ENCODE measurements around the gene C7orf57. TPM values are rescaled to one million over a fixed set of nuclear protein-coding genes. Genes with fewer than 3 reads are reported as not detected.
"Not testable (repeated sequence)": the region's sequence is repeated elsewhere in the genome, so short reads cannot be mapped to it uniquely, and the experiment has no call there.

Gene C7orf57
- total RNA-seq, 2 experiments from 2014 or later = 1.0 to 1.1 TPM

GRCh38 chr7:48048113-48048512 is 12.8 kb downstream of the C7orf57 start:
- no peak for DNase-seq
- no peak overlapping the region for H3K4me3 Mint-ChIP-seq
- no peaks in the 10 kb centered on the region for H3K27me3 Mint-ChIP-seq
- H3K36me3 Mint-ChIP-seq = no peaks in the 10 kb centered on the region
- H3K27ac Mint-ChIP-seq = no peak overlapping the region
- H3K4me1 Mint-ChIP-seq = peaks cover 21% of the 10 kb centered on the region
- H3K9me3 Mint-ChIP-seq = no peaks in the 10 kb centered on the region

- Mint-ChIP-seq H3K4me1 (peaks cover 19% of the 10 kb centered on the region), H3K27me3 (no peaks in the 10 kb centered on the region), H3K9me3 (no peaks in the 10 kb centered on the region)
These were observed 14.5 kb downstream of the C7orf57 start for GRCh38 chr7:48049850-48050249.

GRCh38 chr7:48052748-48053147 is 17.4 kb downstream of the C7orf57 start:
- H3K4me1 Mint-ChIP-seq = no peaks in the 10 kb centered on the region

More at GRCh38 chr7:48049850-48050249, 14.5 kb downstream of the C7orf57 start:
- H3K36me3 Mint-ChIP-seq = no peaks in the 10 kb centered on the region
- DNase-seq = no peak
- no peak overlapping the region for H3K27ac Mint-ChIP-seq
- no peak overlapping the region for H3K4me3 Mint-ChIP-seq

GRCh38 chr7:48053736-48054135 is 18.4 kb downstream of the C7orf57 start:
- Mint-ChIP-seq H3K4me1 (no peaks in the 10 kb centered on the region), H3K27ac (no peak overlapping the region), H3K4me3 (no peak overlapping the region), H3K27me3 (no peaks in the 10 kb centered on the region), H3K9me3 (peaks cover 7% of the 10 kb centered on the region), H3K36me3 (peaks cover 7% of the 10 kb centered on the region)
- DNase-seq = no peak

More at GRCh38 chr7:48052748-48053147, 17.4 kb downstream of the C7orf57 start:
- no peaks in the 10 kb centered on the region for H3K27me3 Mint-ChIP-seq
- DNase-seq = no peak
- H3K27ac Mint-ChIP-seq = no peak overlapping the region
- H3K36me3 Mint-ChIP-seq = peaks cover 3% of the 10 kb centered on the region
- no peak overlapping the region for H3K4me3 Mint-ChIP-seq
- H3K9me3 Mint-ChIP-seq = peaks cover 5% of the 10 kb centered on the region

GRCh38 chr7:48058990-48059389 is 23.6 kb downstream of the C7orf57 start:
- peaks cover 3% of the 10 kb centered on the region for H3K4me1 Mint-ChIP-seq
- no peaks in the 10 kb centered on the region for H3K27me3 Mint-ChIP-seq
- H3K4me3 Mint-ChIP-seq = no peak overlapping the region
- no peak overlapping the region for H3K27ac Mint-ChIP-seq
- DNase-seq = no peak
- peaks cover 10% of the 10 kb centered on the region for H3K9me3 Mint-ChIP-seq
- H3K36me3 Mint-ChIP-seq = peaks cover 10% of the 10 kb centered on the region

- Mint-ChIP-seq H3K27ac (no peak overlapping the region), H3K4me1 (peaks cover 3% of the 10 kb centered on the region), H3K27me3 (no peaks in the 10 kb centered on the region), H3K4me3 (no peak overlapping the region), H3K9me3 (peaks cover 10% of the 10 kb centered on the region), H3K36me3 (peaks cover 10% of the 10 kb centered on the region)
- no peak for DNase-seq
These were observed 24.4 kb downstream of the C7orf57 start for GRCh38 chr7:48059706-48060105.

GRCh38 chr7:48063985-48064384 is 28.6 kb downstream of the C7orf57 start:
- Mint-ChIP-seq H3K27ac (no peak overlapping the region), H3K36me3 (peaks cover 3% of the 10 kb centered on the region), H3K4me3 (no peak overlapping the region), H3K4me1 (peaks cover 2% of the 10 kb centered on the region), H3K27me3 (no peaks in the 10 kb centered on the region), H3K9me3 (peaks cover 3% of the 10 kb centered on the region)
- no peak for DNase-seq

GRCh38 chr7:48067475-48067874 is 32.1 kb downstream of the C7orf57 start:
- Mint-ChIP-seq H3K27me3 (no peaks in the 10 kb centered on the region), H3K36me3 (peaks cover 7% of the 10 kb centered on the region), H3K4me1 (no peaks in the 10 kb centered on the region), H3K27ac (no peak overlapping the region), H3K9me3 (peaks cover 10% of the 10 kb centered on the region), H3K4me3 (no peak overlapping the region)
- DNase-seq = no peak

- Mint-ChIP-seq H3K4me1 (peaks cover 5% of the 10 kb centered on the region), H3K4me3 (no peak overlapping the region), H3K36me3 (peaks cover 4% of the 10 kb centered on the region), H3K27ac (no peak overlapping the region), H3K9me3 (peaks cover 8% of the 10 kb centered on the region), H3K27me3 (no peaks in the 10 kb centered on the region)
- DNase-seq = no peak
These were observed 38.9 kb downstream of the C7orf57 start for GRCh38 chr7:48074204-48074654.

- Mint-ChIP-seq H3K9me3 (peaks cover 1% of the 10 kb centered on the region), H3K4me1 (peaks cover 8% of the 10 kb centered on the region)
- DNase-seq = no peak
These were observed 42.1 kb downstream of the C7orf57 start for GRCh38 chr7:48077423-48077822.

GRCh38 chr7:48078470-48078869 is 43.1 kb downstream of the C7orf57 start:
- Mint-ChIP-seq H3K9me3 (no peaks in the 10 kb centered on the region), H3K36me3 (peaks cover 3% of the 10 kb centered on the region), H3K4me1 (peaks cover 17% of the 10 kb centered on the region), H3K27ac (no peak overlapping the region), H3K27me3 (no peaks in the 10 kb centered on the region), H3K4me3 (no peak overlapping the region)
- DNase-seq = no peak

More at GRCh38 chr7:48077423-48077822, 42.1 kb downstream of the C7orf57 start:
- Mint-ChIP-seq H3K27ac (no peak overlapping the region), H3K4me3 (no peak overlapping the region), H3K36me3 (peaks cover under 1% of the 10 kb centered on the region), H3K27me3 (no peaks in the 10 kb centered on the region)

GRCh38 chr7:48082378-48082777 is 47.0 kb downstream of the C7orf57 start:
- H3K9me3 Mint-ChIP-seq, H3K27ac Mint-ChIP-seq, DNase-seq, H3K27me3 Mint-ChIP-seq, H3K4me3 Mint-ChIP-seq: not testable (repeated sequence)
- Mint-ChIP-seq H3K36me3 (peaks cover 11% of the 10 kb centered on the region), H3K4me1 (peaks cover 45% of the 10 kb centered on the region)

GRCh38 chr7:48083114-48083830 is 47.9 kb downstream of the C7orf57 start:
- DNase-seq = no peak
- Mint-ChIP-seq H3K27me3 (no peaks in the 10 kb centered on the region), H3K4me1 (peaks cover 52% of the 10 kb centered on the region), H3K4me3 (no peak overlapping the region), H3K27ac (peak overlapping the region; percentile 21), H3K36me3 (peaks cover 11% of the 10 kb centered on the region), H3K9me3 (no peaks in the 10 kb centered on the region)

GRCh38 chr7:48084727-48085432 is 49.5 kb downstream of the C7orf57 start:
- Mint-ChIP-seq H3K36me3 (peaks cover 11% of the 10 kb centered on the region), H3K27me3 (no peaks in the 10 kb centered on the region), H3K9me3 (no peaks in the 10 kb centered on the region), H3K4me1 (peaks cover 52% of the 10 kb centered on the region), H3K4me3 (peak overlapping the region; percentile 59), H3K27ac (peak overlapping the region; percentile 97)
- DNase-seq = peak; percentile 80

GRCh38 chr7:48085433-48085791 is 50.1 kb downstream of the C7orf57 start:
- H3K27me3 Mint-ChIP-seq = no peaks in the 10 kb centered on the region
- H3K9me3 Mint-ChIP-seq = no peaks in the 10 kb centered on the region
- peaks cover 55% of the 10 kb centered on the region for H3K4me1 Mint-ChIP-seq
- DNase-seq = no peak
- H3K27ac Mint-ChIP-seq = peak overlapping the region; percentile 97
- H3K4me3 Mint-ChIP-seq = peak overlapping the region; percentile 59
- peaks cover 16% of the 10 kb centered on the region for H3K36me3 Mint-ChIP-seq

Measured in activated naive CD8-positive, alpha-beta T cell treated with anti-CD3 and anti-CD28 coated beads for 36 hours (primary cell).